UCSD-AML1 (cell line): Measurements from ENCODE around the gene FAM227B.

Experiments
- DNase-seq: peaks from one replicate; lab custom pipeline; 2025; ENCODE audit not compliant: unreplicated experiment; lab: John Stamatoyannopoulos, UW

The FAM227B gene

GRCh38 chr15:49303003-49303402 is 317.6 kb downstream of the FAM227B start:
- no peak for DNase-seq

- DNase-seq, result no peak
Measured at GRCh38 chr15:49301562-49301961, 319.1 kb downstream of the FAM227B start.

GRCh38 chr15:49300856-49301255 is 319.8 kb downstream of the FAM227B start:
- no peak for DNase-seq

GRCh38 chr15:49297584-49297983 is 323.0 kb downstream of the FAM227B start:
- no peak for DNase-seq

GRCh38 chr15:49296258-49296657 is 324.4 kb downstream of the FAM227B start:
- DNase-seq, result no peak

GRCh38 chr15:49293941-49294340 is 326.7 kb downstream of the FAM227B start:
- DNase-seq, result no peak

- DNase-seq, result no peak
Measured at GRCh38 chr15:49290191-49290590, 330.4 kb downstream of the FAM227B start.

GRCh38 chr15:49288391-49288790 is 332.2 kb downstream of the FAM227B start:
- DNase-seq, result no peak

GRCh38 chr15:49287481-49287880 is 333.1 kb downstream of the FAM227B start:
- DNase-seq, result no peak

GRCh38 chr15:49286649-49287404 is 333.8 kb downstream of the FAM227B start:
- DNase-seq, result no peak

GRCh38 chr15:49282366-49282765 is 338.3 kb downstream of the FAM227B start:
- DNase-seq, result no peak

GRCh38 chr15:49279521-49280456 is 340.8 kb downstream of the FAM227B start:
- no peak for DNase-seq

GRCh38 chr15:49278751-49279150 is 341.9 kb downstream of the FAM227B start:
- DNase-seq, result no peak
